ENCODE measurements around the gene PAPPA.

PAPPA gene

DNA sequence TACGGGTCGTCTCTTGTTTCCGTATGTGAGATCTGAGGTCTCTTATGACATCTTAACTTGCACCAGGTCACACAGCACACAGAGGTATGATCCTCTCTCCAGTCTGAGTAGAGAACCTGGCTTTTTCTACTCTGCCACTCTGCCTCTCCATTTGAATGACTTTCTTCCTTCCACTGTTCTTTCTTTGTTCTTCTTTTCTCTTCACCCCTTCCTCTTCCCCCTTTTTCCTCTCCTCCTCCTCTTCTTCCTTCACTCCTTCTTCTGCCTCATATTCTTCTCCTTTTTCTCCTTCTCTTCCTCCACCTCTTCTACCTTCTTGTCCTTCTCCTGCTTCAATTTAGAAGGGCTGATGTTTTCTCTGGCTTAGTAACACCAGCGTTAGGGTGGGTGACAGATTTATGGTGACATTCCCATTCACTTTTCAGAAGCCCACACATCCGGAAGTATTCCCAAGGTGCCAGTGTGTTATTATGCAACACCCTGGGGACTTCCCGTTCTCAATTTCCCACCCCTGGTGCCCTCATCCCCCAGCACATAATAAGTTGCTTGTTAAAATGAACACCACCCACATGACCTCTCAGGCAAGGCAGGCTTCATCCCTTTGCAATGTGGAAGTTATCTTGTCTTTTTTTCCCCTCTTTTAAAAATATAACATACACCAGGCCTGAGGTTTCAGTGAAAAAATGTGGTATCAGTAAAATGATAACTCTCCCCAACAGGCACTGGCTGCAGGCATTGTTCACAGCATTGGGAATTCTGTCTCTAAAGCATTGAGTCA is 122.0 kb downstream of the PAPPA start:
- peak; percentile 34 to 41 for DNase-seq (ENCODE audit: low read depth in 2 of 2)

DNA sequence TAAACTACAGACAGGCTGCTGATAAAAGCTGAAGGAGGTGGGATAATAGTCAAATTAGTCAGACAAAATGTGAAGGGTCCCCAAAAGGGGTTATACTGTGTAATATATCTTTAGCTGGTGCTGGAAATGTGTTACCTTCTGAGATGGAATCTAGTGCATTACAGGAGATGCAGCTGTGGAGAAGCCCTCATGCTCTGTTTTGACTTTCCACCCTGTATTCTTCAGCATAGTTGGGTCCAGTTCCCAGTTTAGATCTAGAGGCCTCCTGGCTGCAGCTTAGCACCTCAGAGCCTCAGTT is 122.6 kb downstream of the PAPPA start:
- no peak for DNase-seq (ENCODE audit: low read depth in 2 of 2)

DNA sequence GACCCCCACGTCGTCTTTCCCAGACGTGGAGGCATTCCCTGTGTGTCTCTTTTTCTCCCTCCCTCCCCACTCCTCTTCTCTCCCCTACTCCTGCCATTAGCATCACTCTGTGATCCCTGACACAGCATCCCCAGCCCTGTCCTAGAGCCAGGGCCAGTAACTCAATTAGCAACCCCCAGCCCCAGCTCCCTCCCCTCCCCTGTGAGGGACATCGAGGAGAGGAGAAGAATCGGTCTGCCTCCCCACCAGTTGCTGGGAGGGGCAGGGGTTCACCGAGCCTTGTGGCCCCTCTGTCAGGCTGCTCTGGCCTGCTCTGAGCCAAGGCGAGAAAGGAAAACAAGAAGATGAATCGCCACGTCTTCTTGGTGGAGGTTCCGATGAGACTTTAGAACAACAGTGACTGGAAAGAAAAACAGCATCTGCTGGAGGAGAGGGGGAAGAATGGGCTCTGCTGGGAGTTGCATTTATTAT is 123.1 kb downstream of the PAPPA start:
- no peak for DNase-seq (ENCODE audit: low read depth in 2 of 2)

DNA sequence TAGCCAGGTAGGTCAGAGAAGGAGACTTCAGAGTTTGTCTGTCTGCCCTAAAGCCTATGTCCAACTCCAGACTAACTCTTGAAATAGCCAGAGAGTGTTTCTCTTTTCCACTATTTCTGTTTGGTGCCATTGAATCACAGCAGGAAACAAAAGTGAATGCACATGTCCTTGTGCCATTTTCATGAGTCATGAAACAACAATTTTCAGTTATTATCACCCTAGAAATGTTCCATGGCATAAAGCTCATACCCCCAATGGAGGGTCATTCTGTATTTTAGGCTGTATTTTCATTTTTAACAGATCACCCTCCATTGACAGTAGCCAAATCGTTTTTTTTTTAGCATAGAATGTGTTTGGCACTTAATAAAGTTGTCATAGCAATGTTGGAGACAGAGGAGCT is 124.7 kb downstream of the PAPPA start:
- no peak for DNase-seq (ENCODE audit: low read depth in 2 of 2)

DNA sequence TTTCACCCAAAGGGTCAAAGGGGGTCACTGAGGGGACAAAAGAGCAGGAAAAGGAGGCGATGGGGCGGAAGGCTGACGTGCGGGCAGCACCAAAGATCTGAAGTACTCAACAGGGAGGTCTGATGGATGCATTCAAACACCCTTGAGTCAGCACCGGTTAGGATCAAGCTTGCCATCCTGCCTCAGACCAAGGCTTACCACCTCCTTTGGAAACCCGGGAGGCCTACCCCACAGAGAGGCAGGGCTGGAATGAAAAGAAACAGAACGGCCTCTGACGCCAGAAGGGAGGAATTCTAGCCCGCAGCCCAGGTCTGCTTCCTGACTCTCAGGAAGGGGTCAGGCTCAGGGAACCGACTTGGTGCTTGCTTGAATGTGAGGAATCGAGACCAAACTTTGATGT is 125.6 kb downstream of the PAPPA start:
- DNase-seq (ENCODE audit: low read depth in 2 of 2): no peak

DNA sequence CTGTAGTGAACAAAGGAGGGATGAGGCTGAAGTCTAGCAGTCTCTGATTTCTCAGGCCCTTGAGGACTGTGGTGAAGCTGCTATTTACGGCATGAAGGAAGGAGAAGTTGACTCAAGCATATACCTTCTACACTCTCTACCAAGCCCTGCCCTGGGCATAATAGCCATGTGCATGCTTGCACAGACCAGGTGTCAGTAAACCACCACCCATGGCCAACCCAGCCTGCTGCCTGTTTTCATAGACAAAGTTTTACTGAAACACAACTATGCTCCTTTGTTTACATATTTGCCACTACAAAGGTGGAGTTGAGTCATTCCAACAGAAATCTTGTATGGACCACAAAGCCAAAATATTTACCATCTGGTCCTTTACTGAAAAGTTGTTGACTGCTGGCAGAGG is 126.9 kb downstream of the PAPPA start:
- no peak for DNase-seq (ENCODE audit: low read depth in 2 of 2)

DNA sequence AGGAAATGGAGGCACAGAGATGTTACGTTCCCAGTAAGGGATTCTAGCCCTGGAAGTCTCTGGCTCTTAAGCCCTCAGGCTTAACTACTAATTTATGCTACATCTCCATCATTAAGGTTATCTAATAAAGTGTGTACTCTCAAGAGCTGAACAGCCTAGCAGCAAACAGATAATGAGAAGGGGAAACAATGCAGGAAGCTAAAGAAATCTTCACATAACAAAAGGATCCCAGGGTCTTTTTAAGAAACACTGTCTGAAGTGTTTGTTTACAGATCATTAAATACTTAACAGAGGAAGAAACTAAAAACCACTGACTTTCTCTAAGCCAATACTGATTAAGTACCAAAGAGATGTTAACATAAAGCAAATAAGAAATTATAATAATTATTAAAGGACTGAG is 129.0 kb downstream of the PAPPA start:
- no peak for DNase-seq (ENCODE audit: low read depth in 2 of 2)

DNA sequence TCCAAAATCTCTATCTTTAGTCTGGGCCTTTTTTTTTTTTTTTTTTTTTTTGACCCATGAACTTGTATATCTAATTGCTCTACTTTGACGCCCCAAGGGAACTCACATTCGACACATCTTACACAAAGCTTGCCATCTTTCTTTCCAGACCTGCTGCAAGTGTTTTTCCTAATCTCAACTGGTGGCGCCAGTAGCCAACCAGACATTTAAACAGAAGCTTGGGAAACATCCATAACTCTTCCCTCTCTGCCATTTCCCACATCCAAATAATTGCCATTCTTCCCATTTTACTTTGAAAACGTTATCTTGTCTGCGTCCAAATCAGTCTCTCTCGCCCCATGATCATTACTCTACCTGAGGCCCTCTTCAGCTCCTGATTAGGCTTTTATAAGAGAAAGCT is 130.9 kb downstream of the PAPPA start:
- no peak for DNase-seq (ENCODE audit: low read depth in 2 of 2)

DNA sequence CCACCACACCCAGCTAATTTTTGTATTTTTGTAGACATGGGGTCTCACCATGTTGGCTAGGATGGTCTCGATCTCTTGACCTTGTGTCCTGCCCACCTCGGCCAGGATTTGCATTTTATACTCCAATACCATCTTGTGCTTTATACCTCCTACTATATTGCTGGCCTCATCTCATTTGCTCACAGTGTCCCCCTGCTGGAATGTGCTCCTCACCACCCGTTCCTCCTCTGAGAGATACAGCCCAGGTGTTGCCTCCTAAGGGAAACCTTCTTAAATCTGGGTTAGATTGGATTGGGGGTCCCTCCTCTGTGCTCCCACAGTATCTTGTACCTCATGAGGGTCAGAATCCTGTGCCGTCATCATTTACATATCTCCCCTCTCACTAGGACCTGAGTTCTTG is 131.7 kb downstream of the PAPPA start:
- no peak for DNase-seq (ENCODE audit: low read depth in 2 of 2)

DNA sequence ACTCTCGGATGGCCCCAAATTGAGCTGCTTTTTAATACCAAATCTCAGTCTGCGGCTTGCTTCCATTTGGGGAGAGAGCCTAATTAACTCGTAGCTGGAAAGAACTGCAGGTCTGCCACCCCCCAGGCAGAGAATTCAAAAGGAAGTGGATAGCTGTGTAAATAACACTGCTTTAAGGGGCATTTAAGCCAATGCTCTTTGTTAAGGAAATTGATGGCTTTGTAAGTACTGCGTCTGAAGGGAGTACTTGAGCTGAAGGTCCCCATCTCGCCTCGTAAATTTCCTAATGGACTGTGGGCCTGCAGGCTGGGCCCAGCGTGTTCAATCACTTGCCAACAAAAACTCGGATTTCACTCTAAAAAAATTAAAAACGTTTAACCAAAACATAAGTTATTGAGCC is 132.7 kb downstream of the PAPPA start:
- no peak for DNase-seq (ENCODE audit: low read depth in 2 of 2)

DNA sequence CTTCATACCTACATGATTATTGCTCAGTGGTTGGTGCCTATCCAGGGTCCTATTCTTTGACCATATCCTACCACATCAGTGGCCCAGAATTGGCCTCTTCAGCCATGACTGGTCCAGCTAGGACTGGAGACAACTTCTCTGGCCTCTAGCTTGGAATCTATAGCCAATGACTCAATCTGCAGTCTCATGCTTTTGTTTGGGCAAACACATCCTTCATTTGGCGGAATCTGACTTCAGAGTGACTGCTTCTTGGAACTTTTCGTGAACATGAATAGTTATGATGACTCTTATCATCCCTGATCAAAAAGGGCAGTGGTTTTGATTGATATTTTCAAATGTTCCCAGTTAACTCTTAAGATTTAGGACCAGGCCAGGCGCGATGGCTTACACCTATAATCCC is 134.1 kb downstream of the PAPPA start:
- no peak for DNase-seq (ENCODE audit: low read depth in 2 of 2)

DNA sequence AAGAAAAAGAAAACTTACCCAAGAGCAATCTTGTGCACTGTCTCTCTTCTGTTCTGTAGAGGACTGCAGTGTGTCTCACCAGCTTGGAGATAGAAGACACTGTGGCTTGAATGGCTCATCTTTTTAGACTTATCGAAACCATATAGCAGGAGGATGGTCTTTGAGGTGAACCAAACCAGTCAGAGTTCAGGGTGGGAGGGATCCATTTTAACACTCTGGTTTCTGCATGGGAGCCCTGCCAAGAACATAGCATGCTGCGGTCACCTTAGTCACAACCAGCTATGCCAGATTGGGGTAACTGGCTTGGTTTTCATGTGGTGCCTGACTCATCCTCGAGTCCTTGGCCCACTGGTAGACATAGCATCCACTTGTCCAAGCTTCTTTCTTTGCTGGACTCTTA is 135.1 kb downstream of the PAPPA start:
- DNase-seq (ENCODE audit: low read depth in 2 of 2): peak; percentile 86

DNA sequence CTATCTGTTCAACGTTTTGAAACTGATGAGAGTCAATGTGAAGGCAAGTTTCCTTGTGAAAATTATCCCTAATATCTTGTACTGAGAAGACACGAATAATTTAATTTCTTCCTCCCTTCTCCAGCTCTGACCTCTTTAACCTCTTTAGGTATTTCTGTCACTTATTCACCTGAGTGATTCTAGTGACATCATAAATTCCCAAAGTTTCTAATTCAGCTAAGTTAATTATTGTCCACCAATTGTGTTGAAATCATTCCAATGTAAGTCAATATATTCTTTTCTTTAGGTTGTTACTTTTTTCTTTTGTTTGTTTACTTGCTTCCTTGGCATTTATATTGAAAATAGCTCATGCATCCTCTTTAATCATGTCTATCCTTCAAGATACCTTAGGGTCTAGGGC is 143.8 kb downstream of the PAPPA start:
- DNase-seq (ENCODE audit: low read depth in 2 of 2): no peak

DNA sequence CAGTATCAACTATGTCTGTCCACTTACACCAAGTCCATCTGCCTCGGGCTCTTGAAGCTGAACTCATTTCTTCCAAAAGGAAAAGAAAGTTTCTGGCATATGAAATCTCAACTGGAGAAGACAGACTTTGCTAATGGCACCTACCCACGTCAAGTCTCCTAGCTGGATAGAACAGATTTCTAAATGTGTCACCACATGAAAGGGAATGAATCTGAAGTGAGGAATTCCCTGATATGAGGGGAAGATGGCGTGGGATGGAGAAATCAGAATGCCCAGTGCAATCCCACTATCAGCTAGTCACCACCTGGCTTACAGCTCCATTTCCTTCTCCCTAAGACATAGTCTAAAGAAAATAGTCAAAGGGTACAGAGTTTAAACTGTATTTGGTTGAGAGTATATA is 144.7 kb downstream of the PAPPA start:
- no peak for DNase-seq (ENCODE audit: low read depth in 2 of 2)

DNA sequence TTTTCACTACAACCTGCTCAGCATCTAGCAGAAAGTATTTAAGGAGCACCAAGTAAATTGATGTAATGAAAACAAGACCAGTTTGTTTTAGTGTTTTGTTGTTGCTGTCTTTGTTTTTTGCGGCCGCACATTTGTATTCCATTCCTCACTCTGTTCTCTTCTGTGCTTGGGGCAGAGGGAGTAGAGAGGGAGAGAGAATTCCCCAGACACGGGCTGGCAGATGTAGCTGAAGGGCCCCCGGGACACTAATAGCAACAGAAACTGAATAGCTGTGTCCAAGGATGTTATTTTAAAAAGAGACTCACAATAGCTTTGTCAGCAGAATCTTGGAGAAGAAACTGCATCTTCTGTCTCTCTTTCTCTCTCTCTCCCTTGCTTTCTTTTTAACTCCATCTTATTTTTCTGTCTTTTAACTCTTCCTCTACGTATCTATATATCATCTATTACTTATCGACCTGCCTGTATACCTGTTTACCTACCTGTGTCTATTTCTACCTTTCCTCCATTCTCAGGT is 145.3 kb downstream of the PAPPA start:
- DNase-seq (ENCODE audit: low read depth in 2 of 2): no peak

DNA sequence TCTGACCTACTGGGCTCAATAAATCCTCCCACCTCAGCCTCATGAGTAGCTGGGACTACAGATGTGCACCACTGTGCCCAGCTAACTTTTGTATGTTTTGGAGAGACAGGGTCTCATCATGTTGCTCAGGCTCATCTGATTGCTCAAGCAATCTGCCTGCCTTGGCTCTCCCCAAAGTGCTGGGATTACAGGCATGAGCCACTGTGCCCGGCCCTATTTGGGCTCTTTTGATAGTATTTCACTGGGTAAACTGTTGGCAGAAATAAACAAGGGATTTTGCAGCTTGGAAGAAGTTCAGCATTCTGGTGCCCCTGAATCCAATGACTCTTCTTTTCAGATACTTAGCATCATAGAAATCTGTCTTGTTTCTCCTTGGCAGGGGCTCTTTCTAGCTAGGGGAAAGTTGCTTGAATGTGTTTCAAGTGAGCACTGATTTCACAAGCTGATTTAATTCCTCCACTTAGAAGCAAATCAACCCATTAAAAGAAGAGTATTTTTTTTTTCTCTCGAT is 146.8 kb downstream of the PAPPA start:
- DNase-seq (ENCODE audit: low read depth in 2 of 2): no peak

DNA sequence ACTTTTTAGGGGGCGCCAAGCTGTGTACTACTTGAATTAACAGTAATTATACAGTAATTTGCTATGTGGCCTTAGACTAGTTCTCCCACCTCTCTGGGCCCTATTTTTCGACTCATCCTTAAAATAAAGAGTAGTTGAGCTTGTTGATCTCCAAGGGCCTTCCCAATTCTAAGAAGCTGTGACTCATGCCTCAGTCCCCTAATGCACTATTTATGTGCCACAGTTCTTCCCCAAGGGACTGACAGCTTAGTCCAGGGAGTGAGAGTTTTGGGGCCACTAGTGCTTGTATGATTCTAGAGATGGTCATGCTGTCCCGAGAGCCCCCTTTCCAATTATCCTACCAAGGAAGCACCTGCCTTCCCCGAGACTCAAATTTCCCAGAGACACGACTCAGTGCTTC is 149.7 kb downstream of the PAPPA start:
- no peak for DNase-seq (ENCODE audit: low read depth in 2 of 2)

DNA sequence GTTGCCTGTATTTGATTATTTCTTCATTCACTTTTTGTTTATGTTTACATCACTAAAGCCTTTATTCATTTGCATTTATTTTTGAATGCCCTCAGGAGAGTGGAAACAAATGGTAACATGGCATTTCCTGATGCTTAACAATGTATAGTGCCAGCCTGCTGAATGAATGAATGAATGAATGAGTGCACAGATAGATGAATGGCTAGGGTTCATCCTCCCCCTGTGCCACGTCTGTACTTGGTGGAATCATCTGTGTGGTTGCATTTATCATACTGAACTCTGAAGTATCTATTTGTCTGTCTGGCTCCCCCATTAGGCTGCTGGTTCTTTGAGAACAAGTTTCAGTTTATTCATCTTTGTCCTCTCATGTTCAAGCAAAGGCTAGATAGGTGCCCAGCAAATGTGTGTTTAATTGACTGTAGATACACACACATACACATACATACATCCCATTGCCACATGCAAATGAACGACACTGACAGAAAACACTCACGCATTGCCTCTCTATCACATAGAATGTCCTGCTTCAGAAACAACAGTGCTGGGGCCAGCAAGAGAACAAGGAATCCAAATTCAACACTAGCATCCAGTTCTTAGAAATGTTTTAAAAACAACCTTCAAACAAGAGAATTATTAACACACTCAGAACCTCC is 150.4 kb downstream of the PAPPA start:
- no peak for DNase-seq (ENCODE audit: low read depth in 2 of 2)

DNA sequence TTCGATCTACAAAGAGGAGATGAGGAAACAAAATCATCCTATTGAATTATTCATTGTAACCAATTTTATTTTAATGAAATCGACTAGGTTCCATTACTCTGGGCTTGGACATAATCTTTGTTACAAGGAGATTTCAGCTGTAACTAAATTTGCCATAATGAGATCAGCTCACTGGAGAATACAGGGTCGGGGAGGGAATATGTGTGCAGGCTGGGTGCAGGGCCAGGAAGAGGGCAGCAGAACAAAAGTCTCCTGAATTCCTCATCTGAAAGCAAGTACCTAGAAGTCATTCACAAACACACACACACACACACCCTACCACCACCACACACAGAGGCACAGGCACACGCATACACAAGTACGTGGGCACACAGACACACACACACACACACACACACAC is 151.2 kb downstream of the PAPPA start:
- no peak for DNase-seq (ENCODE audit: low read depth in 2 of 2)

DNA sequence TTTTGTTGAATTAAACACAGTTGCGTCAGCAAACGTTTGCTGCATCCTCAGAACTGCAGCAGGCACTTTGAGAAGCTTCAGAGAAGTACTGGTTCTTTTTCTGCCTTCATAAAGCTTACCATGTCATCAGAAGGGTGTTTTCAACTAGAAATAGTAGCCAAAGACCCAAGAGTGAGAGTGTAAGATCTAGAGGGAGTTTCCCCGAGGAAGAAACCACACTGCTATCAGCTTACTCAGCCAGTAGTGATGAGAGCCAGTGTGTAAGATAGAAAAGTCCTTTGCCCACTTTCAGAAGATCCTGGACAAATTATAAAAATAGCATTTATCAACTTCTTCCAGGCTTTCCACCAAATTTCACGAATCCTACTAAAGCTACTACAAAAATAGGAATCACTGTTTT is 154.5 kb downstream of the PAPPA start:
- DNase-seq (ENCODE audit: low read depth in 2 of 2): no peak

DNA sequence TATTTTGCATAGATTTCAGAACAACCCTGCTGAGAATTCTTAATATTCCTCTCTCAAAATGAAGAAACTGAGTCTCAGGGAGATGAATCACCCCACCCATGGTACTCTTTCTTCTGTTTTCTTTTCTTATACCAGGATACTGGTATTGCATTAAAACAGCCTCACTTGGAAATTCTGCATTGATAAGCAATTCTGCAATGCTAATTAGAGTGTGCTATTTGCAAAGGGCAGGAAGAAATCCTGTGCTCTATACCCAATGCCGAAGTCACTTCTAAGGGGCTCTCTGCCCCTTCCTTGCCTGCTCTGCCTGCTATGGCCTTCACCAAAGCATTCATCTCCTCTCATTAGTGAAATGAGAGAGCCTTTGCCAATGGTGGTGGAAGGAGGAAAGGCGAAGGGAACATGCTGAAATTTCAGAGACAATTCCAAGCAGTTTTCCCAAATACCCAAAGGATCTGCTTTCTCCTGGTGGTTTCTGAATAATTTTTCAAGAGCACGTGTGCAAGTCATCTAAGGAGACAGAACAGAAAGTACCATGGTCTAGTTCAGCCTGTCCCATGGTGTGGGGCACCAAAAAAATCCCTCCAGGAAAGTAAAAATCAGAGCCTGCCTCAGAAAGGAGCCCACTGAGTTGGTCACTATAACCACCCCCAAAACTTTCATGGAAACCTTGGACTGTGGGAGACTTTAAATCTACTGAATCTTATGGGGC is 156.5 kb downstream of the PAPPA start:
- no peak for DNase-seq (ENCODE audit: low read depth in 2 of 2)

DNA sequence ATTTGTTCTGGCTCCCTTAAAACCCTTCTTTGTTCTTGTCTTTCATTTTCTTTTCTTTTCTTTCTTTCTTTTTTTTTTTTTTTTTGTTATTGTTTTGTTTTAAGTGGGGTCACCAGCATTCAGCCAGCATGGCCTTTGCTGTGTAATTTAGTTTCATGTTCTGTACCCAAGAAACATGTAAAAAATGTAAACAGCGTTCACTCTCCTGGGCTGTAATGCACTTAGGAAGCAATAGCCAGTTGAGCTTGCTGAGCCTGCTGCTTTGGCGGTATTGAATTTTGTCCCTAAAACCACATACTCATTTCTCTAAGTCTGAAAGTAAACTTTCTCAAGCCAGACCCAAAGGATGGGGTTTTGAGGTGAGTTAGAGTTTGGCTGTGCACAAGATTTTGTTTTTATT is 158.6 kb downstream of the PAPPA start:
- DNase-seq (ENCODE audit: low read depth in 2 of 2): no peak

DNA sequence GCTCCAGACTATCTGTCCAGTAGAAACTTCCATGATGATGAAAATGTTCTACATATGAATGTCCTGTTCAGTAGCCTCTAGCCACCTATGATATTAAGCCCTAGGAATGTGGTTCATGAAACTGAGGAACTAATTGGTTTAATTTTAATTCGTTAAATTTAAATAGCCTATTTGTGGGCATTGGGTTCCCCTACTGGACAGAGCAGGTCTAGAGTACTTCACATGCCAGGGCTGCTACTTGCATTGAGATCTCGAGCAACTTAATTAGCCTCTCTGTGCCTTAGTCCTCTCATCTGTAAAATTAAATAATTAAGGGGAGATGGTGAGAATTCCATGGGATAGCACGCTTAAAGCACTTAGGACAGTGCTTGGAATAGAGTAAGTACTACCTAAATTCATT is 160.0 kb downstream of the PAPPA start:
- DNase-seq (ENCODE audit: low read depth in 2 of 2): no peak
